NCI-H2107 treated with DMSO at 0.1 percent for 48 hours (cell line): ENCODE measurements around the gene SEMA4A.
A peak's percentile ranks its signal among the peaks of the same experiment; 100 is the strongest.
"Not testable (repeated sequence)": the region's sequence is repeated elsewhere in the genome, so short reads cannot be mapped to it uniquely, and the experiment has no call there.

Experiments used
- DNase-seq: peaks from one replicate; lab custom pipeline; 2025; ENCODE audit not compliant: unreplicated experiment; lab: John Stamatoyannopoulos, UW

The SEMA4A gene

GRCh38 chr1:156153362-156153761 lies at the start of gene SEMA4A:
Gene SEMA4A (plus strand): TSS chr1:156153585. CDS start chr1:156154579, 994 bp downstream.
- no peak for DNase-seq

- DNase-seq = peak; percentile 33
These were observed 49.1 kb upstream of the SEMA4A start for GRCh38 chr1:156104065-156104810.

GRCh38 chr1:156104861-156105832 lies 48.2 kb upstream of the SEMA4A start:
- DNase-seq = no peak

GRCh38 chr1:156106624-156107488 lies 46.5 kb upstream of the SEMA4A start:
- peak; percentile 32 for DNase-seq

- no peak for DNase-seq
These were observed 45.3 kb upstream of the SEMA4A start for GRCh38 chr1:156108057-156108456.

GRCh38 chr1:156108664-156109241 lies 44.6 kb upstream of the SEMA4A start:
- no peak for DNase-seq

GRCh38 chr1:156110252-156110651 lies 43.1 kb upstream of the SEMA4A start:
- no peak for DNase-seq

GRCh38 chr1:156111355-156111962 lies 41.9 kb upstream of the SEMA4A start:
- DNase-seq = peak; percentile 65

GRCh38 chr1:156112276-156113137 lies 40.9 kb upstream of the SEMA4A start:
- no peak for DNase-seq

- DNase-seq = no peak
These were observed 40.0 kb upstream of the SEMA4A start for GRCh38 chr1:156113282-156113950.

- DNase-seq = peak; percentile 40
These were observed 39.1 kb upstream of the SEMA4A start, which contains the start of gene LMNA for GRCh38 chr1:156114101-156114918. Gene LMNA (plus strand): TSS chr1:156114711. CDS start chr1:156114919, 208 bp downstream.

GRCh38 chr1:156114919-156115513 lies 38.4 kb upstream of the SEMA4A start:
- DNase-seq = no peak

- DNase-seq = no peak
These were observed 37.6 kb upstream of the SEMA4A start for GRCh38 chr1:156115514-156116374.

- DNase-seq = not testable (repeated sequence)
These were observed 36.7 kb upstream of the SEMA4A start for GRCh38 chr1:156116731-156117130.

- no peak for DNase-seq
These were observed 35.8 kb upstream of the SEMA4A start for GRCh38 chr1:156117414-156118176.
